Endothelial cell of umbilical vein (primary cell): ENCODE results near the gene GABRR2. TPM values are rescaled to one million over a fixed set of nuclear protein-coding genes. Genes with fewer than 3 reads are reported as not detected.

Experiments
- BruUV-seq: library from RNA; stranded (reverse); fragments of 400-500 nt; replicated peaks from 2 replicates; lab custom pipeline; 2021; lab: Mats Ljungman, UMichigan
- CTCF ChIA-PET: fragments of 300-600, 350-600 bp; sonication (Branson Sonifier 250); formaldehyde crosslinking; loops from one replicate; lab custom pipeline; 2021; ENCODE audit warnings: antibody characterized with exemption, inconsistent platforms; lab: Charles Lee
- POLR2A ChIA-PET: fragments of 300-600, 350-600 bp; sonication (Branson Sonifier 250); formaldehyde crosslinking; loops from one replicate; lab custom pipeline; 2021; ENCODE audit warnings: antibody characterized with exemption, inconsistent platforms; lab: Charles Lee
- DNase-seq: peaks from one replicate; pipeline ENCODE4 v3.0.0-alpha.2; 2011; ENCODE audit warnings: low read depth, low spot score
- FAIRE-seq: peaks from 2 replicates; lab custom pipeline; 2011; peaks lifted over from hg19 to GRCh38; lab: Jason Lieb, UNC
- H2AFZ ChIP-seq: 2 replicates; pipeline ENCODE4 v1.6.0; 2012; ENCODE audit warnings: low read depth, low read length, control low read depth, inconsistent platforms
- H3K27ac ChIP-seq: 2 replicates; pipeline ENCODE4 v1.5.1; 2011; ENCODE audit warnings: low read depth, mild to moderate bottlenecking, control low read depth, low read length, moderate library complexity; ENCODE audit not compliant: insufficient read depth
- H3K27me3 ChIP-seq, 2 experiments: 2 replicates each; pipeline versions ENCODE4 v1.6.0 to v1.6.1; 2011; ENCODE audit warnings: low read length in 2 of 2, mixed read lengths in 1 of 2; ENCODE audit not compliant: control insufficient read depth in 2 of 2, insufficient read depth in 2 of 2
- H3K36me3 ChIP-seq, 2 experiments: 2 replicates in 1 of 2; 3 replicates in 1 of 2; pipeline ENCODE4 v1.5.1; 2011; ENCODE audit warnings: low read length in 2 of 2, mild to moderate bottlenecking in 1 of 2, moderate library complexity in 1 of 2; ENCODE audit not compliant: control insufficient read depth in 2 of 2, insufficient read depth in 2 of 2; ENCODE audit errors: extremely low read depth in 1 of 2
- H3K4me1 ChIP-seq: 3 replicates; pipeline ENCODE4 v1.5.1; 2011; ENCODE audit warnings: mild to moderate bottlenecking, low read length; ENCODE audit not compliant: control insufficient read depth, insufficient read depth; ENCODE audit errors: extremely low read depth
- H3K4me2 ChIP-seq: 2 replicates; pipeline ENCODE4 v1.6.1; 2011; ENCODE audit warnings: low read length, control low read depth, mixed read lengths; ENCODE audit not compliant: insufficient read depth
- H3K4me3 ChIP-seq, 3 experiments: fragments of 200-600 bp in 1 of 3; sonication (generic), shearing (Covaris generic) in 1 of 3; replicated peaks in 1 of 3; 2 replicates each; pipeline ENCODE4 v1.5.1; 2011 to 2016; ENCODE audit warnings: control low read depth in 3 of 3, low read length in 3 of 3, mild to moderate bottlenecking in 2 of 3, inconsistent platforms in 1 of 3, low read depth in 1 of 3, moderate library complexity in 1 of 3; ENCODE audit not compliant: insufficient read depth in 1 of 3
- H3K79me2 ChIP-seq: 2 replicates; pipeline ENCODE4 v1.6.0; 2012; ENCODE audit warnings: low read length, inconsistent platforms; ENCODE audit not compliant: control insufficient read depth, insufficient read depth
- H3K9ac ChIP-seq: replicated peaks from 2 replicates; pipeline ENCODE3; 2011; ENCODE audit warnings: low read length, control low read depth; ENCODE audit not compliant: insufficient read depth; ENCODE audit errors: extremely low read depth
- H3K9me1 ChIP-seq: replicated peaks from 3 replicates; pipeline ENCODE4 v1.6.0; 2011; ENCODE audit warnings: mild to moderate bottlenecking, low read length; ENCODE audit not compliant: control insufficient read depth, insufficient read depth; ENCODE audit errors: extremely low read depth
- H3K9me3 ChIP-seq: replicated peaks from 2 replicates; pipeline ENCODE4 v1.5.1; 2012; ENCODE audit warnings: low read length, inconsistent platforms; ENCODE audit not compliant: control insufficient read depth, insufficient read depth
- H4K20me1 ChIP-seq: replicated peaks from 2 replicates; pipeline ENCODE3; 2011; ENCODE audit warnings: mild to moderate bottlenecking, low read length; ENCODE audit not compliant: control insufficient read depth, insufficient read depth; ENCODE audit errors: extremely low read depth
- EZH2 ChIP-seq: IDR thresholded peaks from 2 replicates; pipeline ENCODE4 v1.6.1; 2012; ENCODE audit warnings: borderline replicate concordance, low read depth, mild to moderate bottlenecking, moderate library complexity, low read length, inconsistent platforms; ENCODE audit not compliant: severe bottlenecking
- FOS ChIP-seq: IDR thresholded peaks from 2 replicates; pipeline ENCODE4 v1.6.1; 2011; ENCODE audit warnings: mild to moderate bottlenecking, low read length, moderate library complexity, borderline replicate concordance; ENCODE audit not compliant: insufficient read depth
- GATA2 ChIP-seq: IDR thresholded peaks from 2 replicates; pipeline ENCODE4 v1.7.0; 2011; ENCODE audit warnings: low read depth, mild to moderate bottlenecking, moderate library complexity, mixed read lengths, low read length; ENCODE audit not compliant: insufficient read length, insufficient read depth
- JUN ChIP-seq: IDR thresholded peaks from 2 replicates; pipeline ENCODE4 v1.6.1; 2011; ENCODE audit warnings: borderline replicate concordance, low read depth; ENCODE audit not compliant: insufficient read length, insufficient read depth
- MYC ChIP-seq: IDR thresholded peaks from one replicate; pipeline ENCODE4 v1.6.1; 2011; ENCODE audit warnings: mild to moderate bottlenecking, low read depth, low read length
- POLR2A ChIP-seq: IDR thresholded peaks from 2 replicates; pipeline ENCODE4 v1.6.1; 2012; ENCODE audit warnings: low read depth, mild to moderate bottlenecking, control low read depth, low read length
- POLR2AphosphoS5 ChIP-seq: IDR thresholded peaks from 2 replicates; pipeline ENCODE4 v1.6.1; 2012; ENCODE audit warnings: low read depth, mild to moderate bottlenecking, control low read depth, low read length, moderate library complexity; ENCODE audit not compliant: insufficient read depth
- dilution Hi-C: fragments of 300-500 bp; cut with MboI; formaldehyde crosslinking; loops from one replicate; pipeline ENCODE4 v1.15.0; 2019; ENCODE audit warnings: low sequenced_read_pairs; ENCODE audit not compliant: extremely low pct_ligation_motif_present
- intact Hi-C: fragments of 100-400 bp; cut with micrococcal nuclease; formaldehyde crosslinking; loops from one replicate; pipeline ENCODE4 v1.10.0; 2022
- polyA plus RNA-seq, 4 experiments: library from polyadenylated mRNA; depleted of rRNA in 3 of 4; stranded (reverse) in 3 of 4; unstranded in 1 of 4; fragments of >200 nt; gene quantifications; 2 replicates each; pipeline versions ENCODE4 v1.2.1 to v1.2.3, GENCODE V29; 2011 to 2012; ENCODE audit warnings: missing spikeins in 1 of 4
- total RNA-seq: library from RNA; stranded (reverse); gene quantifications from 2 replicates; pipeline ENCODE4 v1.2.3, GENCODE V29; 2021
- TF ChIP-seq, protein P1 (sequence below): IDR thresholded peaks from 2 replicates; pipeline ENCODE4 v1.6.1; 2011; ENCODE audit not compliant: insufficient read depth, insufficient read length
- TF ChIP-seq, protein P2 (sequence below), 2 donors: IDR thresholded peaks; 1 replicate in 1 of 2; 2 replicates in 1 of 2; pipeline ENCODE4 v1.5.1; 2011; ENCODE audit warnings: low read length in 2 of 2, mild to moderate bottlenecking in 2 of 2, moderate library complexity in 2 of 2, control low read depth in 1 of 2, inconsistent platforms in 1 of 2, low read depth in 1 of 2; ENCODE audit not compliant: insufficient read depth in 1 of 2; ENCODE audit errors: extremely low read depth in 1 of 2

GABRR2 gene
- total and polyA plus RNA-seq, 2 donors (not counting 3 experiments of a cell fraction or from before 2014, with no cell fraction given), result 1.4 to 3.6 TPM

DNA sequence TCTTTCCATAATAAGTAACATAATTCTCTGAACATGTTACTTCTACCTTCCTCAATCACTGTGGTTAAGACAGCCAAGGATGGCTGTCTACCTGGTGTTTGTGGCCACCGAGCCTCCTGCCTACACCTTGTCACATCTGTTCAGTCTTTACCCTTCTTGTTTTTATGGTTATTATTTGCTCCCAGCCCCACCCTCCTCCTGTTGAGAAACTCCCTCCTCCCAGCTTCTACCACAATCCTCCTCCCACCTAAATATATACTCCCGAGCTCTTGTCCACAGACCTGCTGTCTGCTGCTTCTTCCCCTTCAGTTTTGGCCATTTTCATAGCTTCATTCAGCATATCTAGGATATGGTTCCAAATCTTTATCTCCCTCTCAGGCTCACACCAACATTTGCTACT lies 62.2 kb downstream of the GABRR2 start:
- FAIRE-seq, result no peak

DNA sequence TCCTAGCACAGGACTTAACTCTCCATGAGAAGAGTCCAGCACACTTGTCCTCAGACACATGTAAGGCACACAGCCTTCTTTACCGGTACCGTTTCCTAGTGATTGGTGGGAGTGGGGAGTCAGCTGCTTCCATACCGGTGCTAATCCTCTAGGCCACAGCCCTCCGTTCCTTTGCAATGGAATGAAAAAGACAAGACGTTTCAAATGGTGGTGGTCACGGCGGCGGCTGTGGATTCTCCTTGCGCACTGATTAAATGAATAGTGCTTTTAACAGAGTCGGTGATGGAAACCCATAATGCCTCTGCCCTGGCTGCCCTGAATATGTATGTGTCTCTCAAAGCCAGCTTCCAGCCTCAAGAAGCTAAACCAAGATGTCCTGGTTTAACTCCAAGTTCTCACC lies 63.1 kb downstream of the GABRR2 start:
- Histone ChIP-seq H3K27ac (no peak overlapping the region), H3K4me3 (no peak overlapping the region), H2AFZ (no peak overlapping the region), H3K4me2 (no peak overlapping the region), H3K27me3 (no peaks in the 10 kb centered on the region), H3K36me3 (no peaks in the 10 kb centered on the region), H3K9ac (no peak overlapping the region), H3K79me2 (no peaks in the 10 kb centered on the region), H4K20me1 (no peaks in the 10 kb centered on the region), H3K9me3 (no peaks in the 10 kb centered on the region), H3K9me1 (no peaks in the 10 kb centered on the region), H3K4me1 (peaks cover 24% of the 10 kb centered on the region)
- ChIA-PET POLR2A (no interaction called here), CTCF (interaction anchor here (0.9 to 1.5 kb wide), 2 partner anchors 9 to 11 kb away, joined by 3 read pairs; no protein-coding TSS in a partner anchor)
- BruUV-seq, result no TSS peak
- intact Hi-C loops (loop anchor here (5.0 kb wide), 1 partner anchor 100 kb away; the partner anchor contains the start of gene UBE2J1), dilution Hi-C loops (no loop called here)
- FAIRE-seq, result no peak
- no peak for DNase-seq
- TF ChIP-seq POLR2A (no peak), FOS (no peak), JUN (no peak), GATA2 (no peak), EZH2 (no peak), MYC (no peak), POLR2AphosphoS5 (no peak)
- TF ChIP-seq, protein P1, sequence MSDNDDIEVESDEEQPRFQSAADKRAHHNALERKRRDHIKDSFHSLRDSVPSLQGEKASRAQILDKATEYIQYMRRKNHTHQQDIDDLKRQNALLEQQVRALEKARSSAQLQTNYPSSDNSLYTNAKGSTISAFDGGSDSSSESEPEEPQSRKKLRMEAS, result no peak
- TF ChIP-seq, protein P2, sequence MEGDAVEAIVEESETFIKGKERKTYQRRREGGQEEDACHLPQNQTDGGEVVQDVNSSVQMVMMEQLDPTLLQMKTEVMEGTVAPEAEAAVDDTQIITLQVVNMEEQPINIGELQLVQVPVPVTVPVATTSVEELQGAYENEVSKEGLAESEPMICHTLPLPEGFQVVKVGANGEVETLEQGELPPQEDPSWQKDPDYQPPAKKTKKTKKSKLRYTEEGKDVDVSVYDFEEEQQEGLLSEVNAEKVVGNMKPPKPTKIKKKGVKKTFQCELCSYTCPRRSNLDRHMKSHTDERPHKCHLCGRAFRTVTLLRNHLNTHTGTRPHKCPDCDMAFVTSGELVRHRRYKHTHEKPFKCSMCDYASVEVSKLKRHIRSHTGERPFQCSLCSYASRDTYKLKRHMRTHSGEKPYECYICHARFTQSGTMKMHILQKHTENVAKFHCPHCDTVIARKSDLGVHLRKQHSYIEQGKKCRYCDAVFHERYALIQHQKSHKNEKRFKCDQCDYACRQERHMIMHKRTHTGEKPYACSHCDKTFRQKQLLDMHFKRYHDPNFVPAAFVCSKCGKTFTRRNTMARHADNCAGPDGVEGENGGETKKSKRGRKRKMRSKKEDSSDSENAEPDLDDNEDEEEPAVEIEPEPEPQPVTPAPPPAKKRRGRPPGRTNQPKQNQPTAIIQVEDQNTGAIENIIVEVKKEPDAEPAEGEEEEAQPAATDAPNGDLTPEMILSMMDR (IDR thresholded peaks at IDR 0.05; ENCODE audit: extremely low read depth in 1 of 2, insufficient read depth in 1 of 2, low read depth in 1 of 2, low read length in 2 of 2), result no peak

More for the DNA sequence above, 62.2 kb downstream of the GABRR2 start:
- DNase-seq, result no peak
- Histone ChIP-seq H3K36me3 (no peaks in the 10 kb centered on the region), H3K9ac (no peak overlapping the region), H3K4me1 (peaks cover 24% of the 10 kb centered on the region), H3K9me1 (no peaks in the 10 kb centered on the region), H4K20me1 (no peaks in the 10 kb centered on the region), H3K27ac (no peak overlapping the region), H3K4me2 (no peak overlapping the region), H2AFZ (no peak overlapping the region), H3K27me3 (no peaks in the 10 kb centered on the region), H3K4me3 (no peak overlapping the region), H3K9me3 (no peaks in the 10 kb centered on the region), H3K79me2 (no peaks in the 10 kb centered on the region)
- TF ChIP-seq, protein P1, result no peak
- TF ChIP-seq GATA2 (no peak), FOS (no peak)
- no TSS peak for BruUV-seq
- dilution Hi-C loops, result no loop called here
- ChIA-PET CTCF (interaction anchor here (1.5 kb wide), 1 partner anchor 12 kb away, joined by 3 read pairs; no protein-coding TSS in a partner anchor), POLR2A (no interaction called here)
- intact Hi-C loops, result loop anchor here (5.0 kb wide), 1 partner anchor 99 kb away; the partner anchor contains the start of gene UBE2J1
